ENCODE data around the gene PTPRK.

Gene PTPRK

DNA sequence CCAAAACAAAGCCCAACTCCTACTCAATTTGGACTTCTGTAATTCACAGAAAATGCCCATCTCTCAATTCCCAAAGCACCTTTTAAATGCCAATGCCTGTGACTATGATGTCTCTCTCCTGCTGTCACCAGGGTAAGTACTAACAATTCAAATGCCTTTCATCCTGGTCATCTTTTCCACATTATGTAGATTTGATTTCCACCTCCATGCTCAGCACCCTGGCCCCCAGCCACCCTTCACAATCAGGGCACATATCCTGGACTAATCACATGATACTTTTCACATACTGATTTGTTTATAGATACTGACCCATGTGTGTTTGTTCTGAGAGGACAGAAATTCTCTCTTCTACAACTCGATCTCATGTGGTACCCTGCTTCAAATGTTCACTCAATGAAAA, 236.3 kb downstream of the PTPRK start:
- DNase-seq (ENCODE audit: low spot score): no peak

DNA sequence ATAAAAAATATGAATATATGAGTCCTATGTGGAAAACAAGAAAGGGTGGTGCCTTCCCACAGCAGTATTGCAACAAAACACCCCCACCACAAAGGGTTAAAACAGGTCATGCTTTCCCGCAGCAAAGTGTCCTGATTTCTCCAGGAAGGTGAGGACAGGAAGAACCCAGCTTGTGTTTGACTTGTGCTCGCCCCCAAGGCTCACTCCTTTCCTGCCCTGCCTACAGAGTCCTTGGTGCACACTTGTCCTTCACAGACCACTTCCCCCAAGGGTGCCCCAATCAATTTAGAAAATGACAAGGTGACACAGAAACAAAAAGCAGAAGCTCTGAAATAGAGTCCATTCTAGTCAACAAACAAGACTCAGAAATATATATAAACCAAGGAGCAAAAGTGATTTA, 237.4 kb downstream of the PTPRK start:
- DNase-seq (ENCODE audit: low spot score): no peak

- no peak for DNase-seq (ENCODE audit: low spot score)
Measured at GRCh38 chr6:128280960-128281359, 239.4 kb downstream of the PTPRK start.

DNA sequence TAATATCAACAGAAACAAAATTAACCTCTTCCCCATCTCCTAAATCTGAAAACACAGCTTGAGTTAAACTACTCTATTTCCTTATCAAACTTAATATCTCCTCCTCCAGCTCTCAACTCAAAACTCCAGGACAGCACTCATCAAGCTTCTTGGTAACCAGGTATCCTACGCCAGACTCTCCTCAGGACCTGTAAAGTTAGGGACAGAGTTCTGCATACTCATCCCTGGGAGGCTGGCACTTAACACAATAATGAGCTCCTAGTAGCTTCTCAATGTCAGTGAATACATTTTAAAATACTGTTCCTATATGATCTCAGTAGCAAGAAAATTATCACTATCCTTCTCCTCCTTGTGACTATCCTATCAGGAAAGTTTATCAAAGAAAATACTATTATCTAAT, 240.3 kb downstream of the PTPRK start:
- no peak for DNase-seq (ENCODE audit: low spot score)

GRCh38 chr6:128278836-128279235, 241.6 kb downstream of the PTPRK start:
- DNase-seq (ENCODE audit: low spot score): no peak

DNA sequence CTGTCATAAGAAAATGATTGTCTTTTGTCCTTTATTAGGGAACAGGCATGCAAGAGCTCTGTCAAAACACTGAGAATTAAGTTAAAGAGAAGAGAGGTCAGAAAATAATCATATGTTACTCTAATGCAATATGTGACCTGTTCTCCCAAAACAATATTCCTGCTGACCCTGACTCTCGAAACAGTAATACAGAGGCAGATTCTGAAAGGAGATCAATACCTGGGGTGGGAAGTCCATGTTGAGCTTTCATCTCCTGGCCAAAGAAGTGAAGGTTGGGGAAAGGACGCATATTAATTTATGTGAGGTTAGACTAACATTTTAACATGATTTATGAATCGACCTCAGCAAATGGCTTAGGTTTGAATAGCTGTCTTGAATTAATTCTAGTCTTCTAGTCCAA, 243.0 kb downstream of the PTPRK start:
- DNase-seq (ENCODE audit: low spot score): no peak

DNA sequence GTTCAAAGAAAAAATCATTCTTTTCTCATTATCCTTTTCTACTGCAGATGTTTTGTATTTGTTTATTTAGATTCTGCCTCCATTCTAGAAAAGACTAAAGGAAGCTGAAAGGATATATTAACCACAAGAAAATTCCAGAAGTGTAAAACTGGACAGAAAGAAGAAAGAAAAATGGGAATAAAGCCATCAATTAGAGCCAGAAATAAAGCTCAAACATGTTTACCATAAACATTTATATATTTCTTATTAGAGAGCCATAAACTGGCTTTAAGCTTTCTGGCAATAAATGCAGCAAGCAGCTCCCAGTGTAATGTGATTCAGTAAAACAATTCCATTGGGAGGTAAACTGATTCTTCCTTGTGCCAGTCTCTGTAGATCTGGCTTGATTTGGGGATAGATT, 244.1 kb downstream of the PTPRK start:
- DNase-seq (ENCODE audit: low spot score): no peak

GRCh38 chr6:128275681-128276080, 244.7 kb downstream of the PTPRK start:
- no peak for DNase-seq (ENCODE audit: low spot score)

GRCh38 chr6:128275030-128275429, 245.4 kb downstream of the PTPRK start:
- DNase-seq (ENCODE audit: low spot score): no peak

DNA sequence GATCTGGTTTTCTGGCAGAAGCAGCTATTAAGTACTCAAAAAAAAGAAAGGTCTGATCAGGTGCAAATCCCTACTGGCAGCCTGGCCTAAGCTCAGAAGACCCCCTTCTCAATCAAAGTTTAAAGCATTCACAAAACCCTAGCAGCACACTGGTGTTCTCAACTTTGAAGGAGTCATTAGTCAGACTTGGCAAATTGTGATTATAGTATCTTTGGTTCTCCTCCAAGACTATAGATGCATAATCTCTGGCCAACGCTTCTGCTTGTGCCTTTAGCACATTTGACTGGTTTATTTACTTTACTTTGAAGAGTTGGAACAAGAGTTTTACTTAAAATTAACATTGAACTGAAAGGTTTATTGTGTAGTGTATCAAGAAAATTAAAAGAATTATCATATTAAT, 248.9 kb downstream of the PTPRK start:
- DNase-seq (ENCODE audit: low spot score): no peak

GRCh38 chr6:128271011-128271410, 249.4 kb downstream of the PTPRK start:
- DNase-seq (ENCODE audit: low spot score): no peak

GRCh38 chr6:128266946-128267345, 253.5 kb downstream of the PTPRK start:
- DNase-seq (ENCODE audit: low spot score): no peak

DNA sequence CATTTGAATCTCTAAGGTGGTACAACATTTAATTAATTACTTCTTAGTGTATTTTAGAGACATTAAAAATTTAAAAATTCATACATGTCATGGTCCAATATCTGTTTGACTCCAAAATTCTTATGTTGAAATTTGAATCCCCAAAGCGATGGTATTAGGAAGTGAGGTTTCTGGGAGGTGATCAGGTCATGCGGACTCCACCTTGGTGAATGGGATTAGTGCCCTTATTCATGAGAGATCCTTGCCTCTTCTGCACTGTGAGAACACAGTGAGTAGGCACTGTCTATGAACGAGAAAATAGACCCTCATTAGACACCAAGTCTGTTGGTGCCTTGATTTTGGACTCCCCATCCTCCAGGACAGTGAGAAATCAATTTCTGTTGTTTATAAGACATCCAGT, 254.7 kb downstream of the PTPRK start:
- DNase-seq (ENCODE audit: low spot score): no peak

- no peak for DNase-seq (ENCODE audit: low spot score)
Measured at GRCh38 chr6:128259730-128260685, 260.4 kb downstream of the PTPRK start.

DNA sequence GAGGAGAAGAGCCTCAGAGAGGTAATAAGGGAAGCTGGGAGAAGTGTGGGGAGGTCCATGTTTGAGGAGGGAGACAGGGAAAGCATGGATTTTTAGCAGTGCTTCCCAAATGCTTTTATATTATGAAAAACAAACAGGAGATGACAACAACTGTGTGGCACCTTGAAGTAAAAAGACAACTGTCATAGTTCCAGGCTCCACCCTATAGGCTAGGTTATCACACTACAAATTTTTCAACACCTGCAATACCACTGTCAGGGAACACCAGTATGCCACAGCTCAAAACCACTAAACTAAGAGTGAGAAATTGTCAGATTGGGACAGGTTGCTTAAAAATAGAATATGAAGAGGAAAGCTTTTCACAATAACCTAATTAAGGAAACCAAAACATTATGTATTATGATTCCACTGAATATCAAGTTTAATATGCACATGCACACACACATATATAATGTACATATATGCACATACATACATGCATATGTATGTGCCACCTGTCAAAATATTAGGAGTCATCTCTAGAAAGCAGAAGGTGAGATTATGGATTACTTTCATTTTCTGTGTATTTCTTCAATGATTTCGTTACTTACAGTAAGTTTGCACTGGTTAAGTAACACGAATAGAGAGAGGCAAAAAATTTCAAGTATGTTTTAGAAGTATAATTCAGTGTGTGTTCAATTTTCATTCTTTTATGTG, 261.2 kb downstream of the PTPRK start:
- DNase-seq (ENCODE audit: low spot score): no peak

DNA sequence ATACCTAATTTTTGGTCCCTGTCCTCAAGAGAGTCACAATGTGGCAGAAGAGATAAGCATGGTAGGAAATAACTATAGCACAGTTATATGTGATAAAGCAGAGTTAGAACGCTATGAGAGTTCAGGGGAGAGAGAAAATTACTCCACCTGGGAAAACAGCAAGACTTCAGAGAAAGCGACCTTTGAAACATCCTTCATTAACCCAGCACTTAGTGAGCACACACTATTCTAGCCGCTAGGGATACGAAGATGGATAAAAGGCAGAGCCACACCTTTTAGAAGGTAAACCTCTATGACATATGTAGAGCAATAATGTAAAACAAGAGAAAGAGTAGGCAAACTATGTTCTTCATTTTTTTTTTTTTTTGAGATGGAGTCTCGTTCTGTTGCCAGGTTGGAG, 264.3 kb downstream of the PTPRK start:
- DNase-seq (ENCODE audit: low spot score): no peak

DNA sequence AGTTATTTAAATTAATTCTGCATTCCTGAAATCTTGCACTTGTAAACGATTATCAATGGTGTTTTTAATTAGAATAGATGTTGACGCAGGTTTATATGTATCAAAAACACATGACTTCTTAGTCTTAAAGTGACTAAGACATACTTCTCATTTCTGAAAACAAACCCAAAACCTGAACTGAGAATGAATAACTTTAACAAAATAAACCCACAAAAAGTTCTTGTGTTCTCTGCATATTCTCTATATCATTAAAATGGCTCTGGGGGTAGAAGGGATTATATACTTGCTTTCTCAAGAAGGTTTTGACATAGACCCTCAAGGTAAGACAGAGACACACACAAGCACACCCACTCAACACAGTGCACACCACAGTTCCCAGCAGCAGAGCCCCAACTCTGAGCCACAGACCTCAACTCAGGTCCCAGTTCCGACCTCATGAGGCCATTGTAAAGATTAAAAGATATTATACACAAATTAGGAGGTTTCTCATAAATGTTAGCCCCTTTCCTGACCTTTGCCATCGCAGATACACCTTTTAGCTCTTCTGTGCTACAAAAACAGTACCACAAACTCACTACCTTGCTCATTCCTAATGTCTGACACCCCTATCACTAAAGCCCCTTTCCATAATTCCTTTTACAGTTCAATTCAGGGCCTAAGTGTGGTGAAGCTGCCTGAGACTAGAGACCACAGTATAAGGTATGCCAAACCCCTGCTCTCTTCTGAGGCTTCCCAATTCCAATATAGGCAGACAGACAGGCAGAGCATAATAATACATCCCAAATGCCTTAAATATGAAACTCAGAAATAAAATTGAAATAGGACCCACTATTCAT, 267.8 kb downstream of the PTPRK start:
- DNase-seq (ENCODE audit: low spot score): no peak

GRCh38 chr6:128251445-128252340, 268.7 kb downstream of the PTPRK start:
- no peak for DNase-seq (ENCODE audit: low spot score)

DNA sequence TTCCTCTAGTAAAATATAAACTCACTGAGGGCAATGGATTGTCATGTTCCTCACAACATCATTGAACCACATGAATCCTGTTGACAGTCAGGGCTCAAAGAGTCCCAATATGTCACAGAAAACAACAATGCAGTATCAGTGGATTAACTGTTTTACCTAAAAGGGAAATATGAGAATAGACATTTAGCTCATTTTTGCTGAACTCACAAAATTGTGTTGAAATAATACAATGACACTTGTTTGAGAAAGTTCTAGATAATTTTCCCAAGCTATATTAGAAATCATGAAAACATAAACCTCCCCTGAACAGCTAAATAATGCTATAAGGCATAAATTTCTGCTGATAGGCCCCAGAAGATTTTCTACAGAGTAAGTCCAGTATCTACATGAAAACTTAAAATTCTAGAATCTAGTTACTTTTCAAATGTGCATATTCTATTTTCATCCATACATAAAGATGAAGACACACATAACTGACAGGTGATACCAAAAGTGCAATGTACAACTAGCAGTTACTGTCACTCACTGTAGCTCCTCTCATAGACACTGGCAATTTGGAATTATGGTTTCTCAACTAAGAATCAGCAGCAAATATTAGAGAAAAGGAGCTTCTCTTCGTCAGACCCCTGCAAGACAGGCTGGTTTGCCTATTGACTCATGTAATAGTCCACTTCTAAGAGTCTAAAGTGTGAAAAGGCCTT, 269.9 kb downstream of the PTPRK start:
- DNase-seq (ENCODE audit: low spot score): no peak

DNA sequence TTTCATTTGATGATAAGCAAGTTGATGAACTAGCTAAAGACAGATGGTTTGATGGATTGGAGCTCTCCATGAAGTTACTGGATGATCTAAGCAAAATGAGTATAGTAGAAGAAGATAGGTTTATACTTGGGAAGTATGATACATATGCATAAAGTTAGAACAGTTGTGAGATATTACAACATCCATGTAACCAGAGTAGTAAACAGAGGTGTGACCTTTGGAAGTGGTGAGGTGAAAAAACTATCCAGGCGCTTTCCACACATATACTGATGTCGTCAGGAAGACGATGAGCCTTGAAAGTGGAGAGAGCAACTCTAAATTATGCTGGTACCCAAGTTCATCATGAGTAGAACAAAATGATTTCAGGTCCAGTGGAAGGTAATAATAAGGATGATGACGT, 271.0 kb downstream of the PTPRK start:
- no peak for DNase-seq (ENCODE audit: low spot score)

Data from AG20443 (cell line).